Measurements from ENCODE around the gene HSD11B1.
A peak's percentile ranks its signal among the peaks of the same experiment; 100 is the strongest.

HSD11B1 gene

DNA sequence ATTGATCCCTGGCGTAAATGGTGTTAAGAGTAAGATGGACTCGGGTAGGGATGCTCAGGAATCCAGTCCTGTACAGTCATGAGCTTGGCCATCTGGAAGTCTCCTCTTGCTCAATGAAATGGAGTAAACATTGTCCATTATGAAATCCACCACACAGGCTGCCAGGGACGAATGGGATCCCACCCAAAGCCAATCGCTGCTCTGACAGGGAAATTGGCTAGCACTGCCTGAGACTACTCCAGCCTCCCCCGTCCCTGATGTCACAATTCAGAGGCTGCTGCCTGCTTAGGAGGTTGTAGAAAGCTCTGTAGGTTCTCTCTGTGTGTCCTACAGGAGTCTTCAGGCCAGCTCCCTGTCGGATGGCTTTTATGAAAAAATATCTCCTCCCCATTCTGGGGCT lies at the start of gene HSD11B1:
TSS of gene HSD11B1 (plus strand) at position 263 of the 400 bp plus-strand sequence. CDS start at position 360, 97 bp downstream.
- peak; percentile 86 for DNase-seq

GRCh38 chr1:209655411-209656231 lies 49.0 kb upstream of the HSD11B1 start:
- no peak for DNase-seq

GRCh38 chr1:209657140-209657879 lies 47.3 kb upstream of the HSD11B1 start:
- DNase-seq, result peak; percentile 9

DNA sequence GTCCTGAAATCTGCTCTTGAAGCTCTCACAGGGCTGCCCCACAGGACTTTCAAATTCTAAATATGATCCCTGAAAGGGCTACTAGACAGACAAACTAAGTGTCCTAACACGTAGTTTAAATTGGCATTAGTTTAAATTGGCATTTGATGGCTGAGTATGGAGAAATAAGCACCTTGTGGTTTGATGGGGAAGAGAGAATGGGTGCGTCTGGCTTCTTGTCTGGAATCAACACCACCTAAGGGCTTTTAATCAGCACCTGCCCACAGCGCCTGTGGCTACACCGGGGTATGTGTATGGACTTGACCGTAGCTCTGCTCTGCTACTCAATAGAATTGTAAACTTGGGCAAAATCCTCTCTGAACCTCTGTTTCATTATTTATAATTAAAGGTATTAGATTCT lies 46.7 kb upstream of the HSD11B1 start:
- no peak for DNase-seq

GRCh38 chr1:209659909-209660308 lies 44.7 kb upstream of the HSD11B1 start:
- DNase-seq, result peak; percentile 85

- no peak for DNase-seq
These were observed 43.6 kb upstream of the HSD11B1 start for GRCh38 chr1:209661071-209661470.

GRCh38 chr1:209662879-209663327 lies 41.7 kb upstream of the HSD11B1 start:
- DNase-seq, result no peak

DNA sequence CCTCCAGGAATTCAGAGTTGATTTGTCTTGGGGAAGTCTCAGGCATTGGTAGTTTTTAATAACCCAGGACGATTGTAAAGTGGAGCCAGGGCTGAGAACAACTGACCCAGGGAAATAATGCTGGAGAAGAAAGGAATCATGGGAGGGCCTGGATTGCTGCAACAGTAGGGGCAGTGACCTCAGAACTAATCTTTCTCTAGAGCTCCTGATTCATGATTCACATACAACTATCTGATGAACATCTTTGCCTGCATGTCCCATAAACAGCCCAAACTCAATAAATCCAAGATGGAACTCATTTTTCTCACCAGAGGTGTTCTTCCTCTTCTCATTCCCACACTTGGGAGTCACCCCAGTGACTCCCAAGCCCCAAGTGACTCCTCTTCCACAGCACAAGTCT lies 37.5 kb upstream of the HSD11B1 start:
- DNase-seq, result no peak

DNA sequence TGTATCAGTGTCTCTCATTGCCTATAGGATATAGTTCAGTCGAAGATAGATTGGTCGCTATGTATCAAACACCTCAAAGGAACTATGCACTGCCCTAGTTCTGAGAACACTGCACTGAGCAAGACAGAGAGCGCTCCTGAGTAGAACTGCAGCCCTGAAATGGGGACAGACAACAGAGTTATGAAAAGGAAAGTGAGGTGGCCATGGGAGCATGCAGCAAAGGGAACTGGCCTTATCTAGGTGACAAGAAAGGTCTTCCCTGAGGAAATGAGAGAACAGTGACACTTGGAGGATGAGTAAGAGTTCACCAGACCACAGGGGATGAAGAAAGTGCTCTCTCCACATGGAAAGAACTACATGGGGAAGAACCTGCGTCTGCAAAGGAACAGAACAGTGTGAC lies 36.9 kb upstream of the HSD11B1 start:
- peak; percentile 51 for DNase-seq

DNA sequence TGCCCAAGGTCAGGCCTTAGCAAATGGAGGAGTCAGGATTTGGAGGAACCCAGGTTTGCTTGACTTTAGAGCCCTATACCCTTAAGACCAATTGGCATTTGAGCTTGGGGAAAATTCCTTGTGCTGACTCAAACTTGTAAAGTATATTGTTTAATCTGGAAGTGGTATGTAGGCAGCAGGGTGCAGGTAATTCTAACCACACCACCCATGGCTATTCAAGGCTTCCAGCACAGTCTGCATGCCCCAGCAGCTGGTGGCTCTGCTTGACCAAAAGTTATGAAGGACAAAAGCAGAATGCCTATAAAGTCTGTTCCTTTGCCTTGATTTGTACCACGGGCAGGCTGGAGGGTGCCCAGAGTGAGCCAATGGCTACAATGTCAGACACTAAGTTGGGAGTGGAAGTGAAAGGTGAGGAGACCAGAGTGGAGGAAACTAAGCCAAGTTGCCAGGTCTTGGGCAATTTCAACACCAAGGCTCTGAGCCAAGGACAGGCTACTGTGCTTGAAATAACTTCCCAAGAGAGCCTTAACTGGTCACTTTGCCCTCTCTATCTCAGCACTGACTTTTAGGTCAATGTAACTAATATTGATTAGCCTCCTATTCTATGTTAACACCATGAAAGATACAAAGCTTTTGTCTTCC lies 34.1 kb upstream of the HSD11B1 start:
- no peak for DNase-seq

DNA sequence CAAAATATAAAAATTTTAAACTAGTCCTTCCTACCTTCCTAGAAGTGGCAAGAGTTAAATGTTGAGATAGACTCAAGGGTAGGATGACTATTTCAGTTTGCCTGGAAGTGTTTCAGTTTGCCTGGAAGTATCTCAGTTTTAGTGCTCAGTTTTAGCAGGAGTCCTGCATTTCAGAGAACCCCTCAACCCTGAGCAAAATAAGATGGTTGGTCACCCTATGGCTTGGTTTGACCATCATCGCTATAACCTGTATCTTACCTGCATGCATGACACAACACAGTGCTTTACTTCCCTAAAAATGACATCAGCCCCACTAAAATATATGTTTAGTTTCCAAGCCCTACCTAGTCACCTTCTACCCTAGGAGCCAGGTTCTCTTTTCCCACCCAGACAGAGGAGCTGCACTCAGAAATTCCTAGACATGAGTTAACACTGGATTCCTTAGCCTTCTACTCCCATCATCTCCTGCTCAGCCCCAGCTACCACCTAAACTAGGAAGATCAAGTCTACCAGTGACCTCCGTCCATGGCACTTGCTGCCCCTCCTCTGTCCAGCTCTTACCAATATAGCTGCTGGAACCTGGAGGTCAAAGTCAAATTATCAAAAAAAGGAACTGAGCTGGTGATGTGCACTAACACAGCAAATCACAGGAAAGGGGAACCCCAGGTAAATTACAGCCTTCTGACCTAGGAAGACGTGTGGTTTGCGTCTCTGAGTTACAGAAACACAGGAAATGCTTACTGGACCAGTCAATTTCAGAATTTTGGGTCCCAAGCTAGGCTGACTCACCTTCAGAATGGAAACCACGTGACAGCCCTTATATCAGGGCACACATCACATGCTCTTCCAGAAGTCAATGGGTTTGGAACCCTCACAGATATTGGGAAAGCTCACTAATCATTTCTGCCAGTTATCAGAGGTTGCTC lies 31.7 kb upstream of the HSD11B1 start:
- peak; percentile 59 for DNase-seq

DNA sequence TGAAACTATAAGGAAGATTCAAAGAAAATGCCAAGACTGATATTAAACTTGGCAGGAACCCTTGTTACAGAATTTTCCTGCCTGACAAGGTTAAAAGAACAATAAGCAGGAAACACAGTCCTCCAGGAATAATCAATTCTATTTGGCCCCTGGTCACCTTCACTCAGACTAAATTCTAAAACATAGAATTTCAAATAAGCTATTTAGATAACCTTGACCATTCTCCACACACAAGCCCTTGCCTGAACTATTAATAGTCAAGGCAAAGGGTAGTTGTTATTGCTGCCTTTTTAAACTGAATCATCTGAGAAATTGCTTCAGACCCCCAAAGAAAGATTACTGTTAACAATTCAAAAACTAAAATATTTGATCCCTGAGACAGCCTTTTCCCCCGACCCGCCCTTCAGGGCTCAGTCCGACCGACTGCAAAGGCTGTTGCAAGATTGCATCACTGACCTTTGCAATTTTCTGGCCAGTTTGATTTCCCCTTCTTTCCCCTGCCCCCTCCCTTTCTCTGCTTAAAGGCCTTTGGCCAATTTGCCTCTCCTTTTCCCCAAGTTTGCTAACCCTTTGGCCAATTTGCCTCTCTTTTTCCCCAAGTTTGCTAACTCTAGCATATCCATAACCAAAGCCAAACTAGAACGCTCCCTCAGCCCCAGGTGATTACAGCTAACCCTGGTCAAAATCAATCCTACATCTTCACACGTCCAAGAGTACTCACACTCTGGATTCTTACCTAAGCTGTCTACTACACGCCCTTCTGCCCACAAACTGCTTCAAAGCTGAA lies 30.8 kb upstream of the HSD11B1 start:
- DNase-seq, result peak; percentile 63

GRCh38 chr1:209674957-209675564 lies 29.6 kb upstream of the HSD11B1 start, which contains the start of gene G0S2:
G0S2 (plus strand) TSS chr1:209675412; CDS start chr1:209675685, 273 bp downstream.
- peak; percentile 45 for DNase-seq

DNA sequence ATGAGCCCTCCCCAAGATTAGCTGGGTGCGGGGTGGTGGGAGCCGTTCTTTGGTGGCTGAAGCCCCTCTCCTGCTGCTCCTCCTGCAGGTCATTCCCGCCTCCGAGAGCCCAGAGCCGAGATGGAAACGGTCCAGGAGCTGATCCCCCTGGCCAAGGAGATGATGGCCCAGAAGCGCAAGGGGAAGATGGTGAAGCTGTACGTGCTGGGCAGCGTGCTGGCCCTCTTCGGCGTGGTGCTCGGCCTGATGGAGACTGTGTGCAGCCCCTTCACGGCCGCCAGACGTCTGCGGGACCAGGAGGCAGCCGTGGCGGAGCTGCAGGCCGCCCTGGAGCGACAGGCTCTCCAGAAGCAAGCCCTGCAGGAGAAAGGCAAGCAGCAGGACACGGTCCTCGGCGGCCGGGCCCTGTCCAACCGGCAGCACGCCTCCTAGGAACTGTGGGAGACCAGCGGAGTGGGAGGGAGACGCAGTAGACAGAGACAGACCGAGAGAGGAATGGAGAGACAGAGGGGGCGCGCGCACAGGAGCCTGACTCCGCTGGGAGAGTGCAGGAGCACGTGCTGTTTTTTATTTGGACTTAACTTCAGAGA lies 29.0 kb upstream of the HSD11B1 start:
- no peak for DNase-seq

DNA sequence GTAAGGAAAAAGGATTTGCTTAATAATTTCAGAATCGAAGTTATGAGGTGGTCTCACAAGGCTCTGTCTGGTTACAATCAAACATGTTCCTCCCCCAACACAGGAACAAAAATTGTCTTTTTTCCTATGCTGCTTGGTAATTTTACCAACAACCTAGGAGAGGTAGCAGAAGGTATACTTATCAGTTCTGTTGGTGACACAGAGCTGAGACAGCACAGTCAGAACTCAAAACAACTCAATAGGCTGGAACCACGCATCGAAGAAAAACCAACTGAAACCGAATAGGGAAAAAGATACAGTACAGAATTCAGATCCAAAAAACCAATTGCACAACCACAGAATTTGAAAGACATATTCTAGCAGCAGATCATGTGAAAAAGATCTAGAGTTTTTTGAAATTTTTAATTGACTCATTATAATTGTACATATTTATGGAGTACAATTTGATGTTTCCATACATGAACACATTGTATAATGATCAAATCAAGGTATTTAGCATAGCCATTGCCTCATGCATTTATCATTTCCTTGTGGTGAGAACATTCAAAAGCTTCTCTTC lies 25.6 kb upstream of the HSD11B1 start:
- DNase-seq, result no peak

DNA sequence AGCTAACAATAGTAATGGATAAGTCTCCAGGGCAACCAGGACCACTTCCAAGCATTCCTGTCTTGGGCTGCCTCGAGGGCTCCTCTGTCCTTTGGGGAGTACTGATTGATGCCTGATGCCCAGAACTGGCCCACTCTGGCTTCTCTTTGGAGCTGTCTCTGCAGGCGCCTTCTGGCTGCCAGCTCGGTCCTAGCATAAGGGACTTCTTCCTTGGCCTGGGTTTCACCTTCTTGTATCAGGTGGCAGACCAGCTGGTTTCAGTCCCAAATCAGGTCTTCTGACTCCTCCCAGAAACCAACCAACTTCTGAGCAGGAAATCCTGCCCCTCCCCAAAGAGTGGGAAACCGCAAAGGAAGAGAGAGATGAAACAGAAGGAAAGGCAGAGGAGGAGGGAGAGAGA lies 18.8 kb upstream of the HSD11B1 start:
- DNase-seq, result no peak

DNA sequence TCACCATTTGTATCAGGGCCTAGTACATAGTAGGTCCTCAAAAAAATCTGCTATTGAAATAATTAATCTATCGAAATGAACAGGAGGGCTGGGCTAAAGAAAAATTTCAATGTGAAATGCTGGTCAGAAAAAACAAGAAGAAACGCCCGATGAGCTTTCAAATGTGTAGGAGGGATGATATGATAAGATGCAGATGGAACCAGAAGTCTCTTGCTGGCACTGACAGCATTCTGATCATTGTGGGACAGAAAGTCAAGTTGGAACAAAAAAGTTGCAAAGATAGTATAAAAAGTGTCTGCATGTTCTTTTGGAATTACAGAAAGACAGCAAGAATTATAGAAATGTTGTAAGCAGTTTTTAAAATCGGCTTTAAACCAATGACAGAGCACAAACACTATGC lies 18.3 kb upstream of the HSD11B1 start:
- DNase-seq, result no peak

GRCh38 chr1:209688746-209689234 lies 15.9 kb upstream of the HSD11B1 start:
- no peak for DNase-seq

GRCh38 chr1:209689477-209689876 lies 15.2 kb upstream of the HSD11B1 start:
- DNase-seq, result no peak

DNA sequence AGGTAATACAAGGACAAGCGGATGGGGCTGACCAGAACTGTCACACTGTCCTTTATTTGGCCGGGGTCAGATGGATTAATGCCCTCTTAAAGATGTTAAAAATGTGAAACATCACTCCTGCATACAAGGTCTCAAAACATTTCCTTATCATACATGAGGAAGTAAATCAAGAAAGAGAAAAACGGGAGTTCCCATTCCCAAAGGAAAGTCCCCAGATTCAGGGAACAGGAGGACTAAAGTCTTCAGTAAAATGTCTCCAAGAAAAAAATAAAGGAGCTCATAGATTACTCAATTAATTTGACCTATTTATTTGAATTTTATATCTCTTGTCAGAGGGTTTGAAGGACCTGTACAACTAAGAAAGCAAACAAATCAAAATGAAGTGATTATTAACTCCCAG lies 13.4 kb upstream of the HSD11B1 start:
- no peak for DNase-seq
